ENCODE data around the gene SRF. TPM values are rescaled to one million over a fixed set of nuclear protein-coding genes. Genes with fewer than 3 reads are reported as not detected.

The SRF gene
- total and polyA plus RNA-seq, 2 of the 4 experiments (the other 2 are of a cell fraction) = 20.6 to 56.3 TPM

DNA sequence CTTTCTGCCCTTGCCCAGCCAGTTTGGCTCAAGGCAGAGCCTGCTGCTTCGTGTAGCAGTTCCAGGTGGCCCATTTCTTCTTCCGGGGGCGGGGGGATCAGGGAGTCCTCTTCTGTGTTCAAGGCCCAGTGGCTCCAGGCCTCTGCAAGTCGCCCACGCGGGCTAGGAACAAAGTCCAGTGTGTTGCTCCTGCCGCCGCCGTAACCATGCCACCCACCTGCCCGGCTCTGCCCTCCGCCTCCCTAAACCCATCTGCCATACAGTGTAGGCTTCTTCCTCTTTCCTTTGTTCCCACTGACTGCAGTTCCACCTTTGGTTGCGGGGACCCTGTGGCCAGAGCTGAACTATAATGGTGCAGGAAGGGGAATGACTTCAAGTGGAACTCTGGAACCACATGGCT, 43.9 kb upstream of the SRF start:
- in situ Hi-C loops (cut with MboI; ENCODE audit: low sequenced_read_pairs) = loop anchor here (5.0 kb wide), 1 partner anchor 50 kb away; the partner anchor contains the start of gene PTK7
- H4K20me1 ChIP-seq (ENCODE audit: insufficient read depth, low read length) = peaks cover 56% of the 10 kb centered on the region
- dilution Hi-C loops (cut with HindIII; ENCODE audit: low sequenced_read_pairs, unreplicated experiment) = no loop called here
- no peak overlapping the region for H4K8ac ChIP-seq (ENCODE audit: low read depth in 2 of 2, low read length in 2 of 2)
- no peak overlapping the region for H2BK20ac ChIP-seq (ENCODE audit: low read depth, low read length)
- H3K79me1 ChIP-seq (ENCODE audit: low read depth in 1 of 2, low read length in 2 of 2) = peaks cover 42 to 81% of the 10 kb centered on the region in 2 experiments
- H3K4me3 ChIP-seq (ENCODE audit: insufficient read depth, low read depth, low read length) = no peak overlapping the region
- TF ChIP-seq CHD1 (IDR thresholded peaks at IDR 0.05; ENCODE audit: low read depth, low read length) = no peak
- no peak for TF ChIP-seq RFX5 (IDR thresholded peaks at IDR 0.05; ENCODE audit: low read depth, low read length)
- no peak for TF ChIP-seq SMC3 (IDR thresholded peaks at IDR 0.05; ENCODE audit: low read depth, low read length)
- no peak for TF ChIP-seq RCOR1 (IDR thresholded peaks at IDR 0.05; ENCODE audit: insufficient replicate concordance, low read length)
- TF ChIP-seq POLR2A (IDR thresholded peaks at IDR 0.05; ENCODE audit: low read depth, low read length) = no peak
- no peak for TF ChIP-seq MXI1 (IDR thresholded peaks at IDR 0.05; ENCODE audit: borderline replicate concordance, low read depth, low read length)
- no peak for TF ChIP-seq RAD21 (IDR thresholded peaks at IDR 0.05; ENCODE audit: low read length)
- no peak for TF ChIP-seq CEBPB (IDR thresholded peaks at IDR 0.05; ENCODE audit: low read depth, low read length)
- no peak for TF ChIP-seq USF2 (IDR thresholded peaks at IDR 0.05; ENCODE audit: low read depth, low read length)
- TF ChIP-seq FOS (IDR thresholded peaks at IDR 0.05; ENCODE audit: low read depth, low read length) = no peak
- no peak for TF ChIP-seq MAFK (IDR thresholded peaks at IDR 0.05; ENCODE audit: low read depth, low read length)
- DNase-seq (no peak), ATAC-seq (ENCODE audit: low read depth) (no peak)
- no peak overlapping the region for H3K4ac ChIP-seq (ENCODE audit: low read depth, low read length)
- CTCF ChIA-PET = no interaction called here
- no peak overlapping the region for H2AK9ac ChIP-seq (replicated peaks; ENCODE audit: low read depth, low read length, poor library complexity)
- H2AK5ac ChIP-seq (ENCODE audit: low read depth, low read length) = no peak overlapping the region
- H2AFZ ChIP-seq (replicated peaks; ENCODE audit: low read length, poor library complexity) = no peak overlapping the region
- H3K27me3 ChIP-seq (ENCODE audit: control insufficient read depth, insufficient read depth, low read length) = no peaks in the 10 kb centered on the region
- intact Hi-C loops (cut with micrococcal nuclease) = no loop called here
- no TSS peak for BruUV-seq (replicated peaks)
- no peak overlapping the region for H4K5ac ChIP-seq (ENCODE audit: low read depth, low read length)
- H3K27ac ChIP-seq (ENCODE audit: insufficient read depth, low read length) = no peak overlapping the region
- no peak overlapping the region for H2BK120ac ChIP-seq (ENCODE audit: low read depth, low read length)
- peaks cover 18% of the 10 kb centered on the region for H3K36me3 ChIP-seq (ENCODE audit: control insufficient read depth, insufficient read depth, low read length)
- no peak overlapping the region for H3K9ac ChIP-seq (ENCODE audit: low read depth, low read length)
- H2BK5ac ChIP-seq (ENCODE audit: low read depth, low read length, poor library complexity, severe bottlenecking) = no peak overlapping the region
- POLR2A ChIA-PET (ENCODE audit: unreplicated experiment) = interaction anchor here (0.7 kb wide), 1 partner anchor 73 kb away, joined by 4 read pairs; no protein-coding TSS in a partner anchor
- no peak overlapping the region for H3K23ac ChIP-seq (ENCODE audit: low read depth, low read length)
- H3K9me3 ChIP-seq (ENCODE audit: control insufficient read depth, insufficient read depth, low read length) = no peaks in the 10 kb centered on the region
- H3K14ac ChIP-seq (replicated peaks; ENCODE audit: low read depth, low read length) = no peak overlapping the region
- WGBS, 2 experiments (ENCODE audit: extremely low coverage in 2 of 2, insufficient read length in 1 of 2) = no CpG with 5 or more reads among the region's 12 CpGs
- no peak overlapping the region for H4K91ac ChIP-seq (ENCODE audit: insufficient read depth, low read depth, low read length)
- no peak overlapping the region for H3K56ac ChIP-seq (ENCODE audit: extremely low read depth, insufficient read depth, low read length)
- peaks cover 28% of the 10 kb centered on the region for H3K9me1 ChIP-seq (ENCODE audit: insufficient read depth, low read length)
- H2BK15ac ChIP-seq (ENCODE audit: low read depth, low read length) = no peak overlapping the region
- H3K18ac ChIP-seq (ENCODE audit: low read depth, low read length) = no peak overlapping the region
- H3K4me2 ChIP-seq (ENCODE audit: low read depth, low read length) = no peak overlapping the region
- H3K4me1 ChIP-seq (ENCODE audit: control insufficient read depth, insufficient read depth, low read length) = peaks cover 47% of the 10 kb centered on the region

Measured in IMR-90 (cell line).